GM21526 (cell line): ENCODE data around the gene GNG7.
"Not testable (repeated sequence)": the region's sequence is repeated elsewhere in the genome, so short reads cannot be mapped to it uniquely, and the experiment has no call there.

Experiments
- ATAC-seq: cut with Tn5 transposase; IDR thresholded peaks from one replicate; pipeline ENCODE4 v1.9.1; 2021; ENCODE audit warnings: moderate library complexity; ENCODE audit not compliant: unreplicated experiment, low FRiP score

GNG7 gene

DNA sequence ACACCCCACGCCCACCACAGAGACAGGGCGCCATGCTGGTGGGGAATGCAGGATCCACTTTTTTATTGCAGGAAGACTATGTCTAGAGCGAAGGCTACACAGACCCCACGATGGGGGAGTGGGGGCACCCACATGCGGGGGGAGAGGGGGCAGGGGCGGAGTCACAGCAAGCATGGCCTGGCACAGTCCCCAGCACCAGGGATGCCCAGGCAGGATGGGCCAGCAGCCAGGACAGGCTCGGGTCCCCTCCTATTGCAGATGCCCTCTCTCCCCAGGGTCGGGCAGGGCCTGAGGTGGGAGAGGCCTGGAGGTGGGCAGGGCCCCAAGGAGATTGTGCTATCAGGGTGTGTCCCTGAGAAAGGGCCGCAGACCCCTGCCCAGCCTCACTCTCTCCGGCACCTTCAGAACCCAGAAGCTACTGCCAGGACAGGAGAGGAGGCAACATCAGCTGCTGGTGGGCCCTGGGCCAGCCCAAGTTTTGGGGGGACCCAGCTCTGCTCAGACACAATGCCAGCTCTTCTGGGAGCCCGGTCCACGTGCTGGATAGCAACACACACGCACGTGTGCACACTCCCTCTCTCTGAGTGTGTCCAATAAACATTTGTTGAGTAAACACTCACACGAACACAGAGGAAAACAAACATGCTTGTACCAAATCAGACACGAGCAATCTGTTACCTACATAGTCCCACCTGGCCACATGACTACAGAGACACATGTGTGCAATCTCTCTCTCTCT, 12.2 kb upstream of the GNG7 start:
- ATAC-seq: no peak

DNA sequence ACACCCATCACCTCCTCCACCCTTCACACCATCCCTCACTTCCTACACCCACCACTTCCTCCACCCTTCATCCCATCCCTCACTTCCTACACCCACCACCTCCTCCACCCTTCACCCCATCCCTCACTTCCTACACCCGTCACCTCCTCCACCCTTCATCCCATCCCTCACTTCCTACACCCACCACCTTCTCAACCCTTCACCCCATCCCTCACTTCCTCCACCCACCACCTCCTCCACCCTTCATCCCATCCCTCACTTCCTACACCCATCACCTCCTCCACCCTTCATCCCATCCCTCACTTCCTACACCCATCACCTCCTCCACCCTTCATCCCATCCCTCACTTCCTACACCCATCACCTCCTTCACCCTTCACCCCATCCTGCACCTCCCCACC, 11.6 kb upstream of the GNG7 start:
- ATAC-seq: not testable (repeated sequence)

DNA sequence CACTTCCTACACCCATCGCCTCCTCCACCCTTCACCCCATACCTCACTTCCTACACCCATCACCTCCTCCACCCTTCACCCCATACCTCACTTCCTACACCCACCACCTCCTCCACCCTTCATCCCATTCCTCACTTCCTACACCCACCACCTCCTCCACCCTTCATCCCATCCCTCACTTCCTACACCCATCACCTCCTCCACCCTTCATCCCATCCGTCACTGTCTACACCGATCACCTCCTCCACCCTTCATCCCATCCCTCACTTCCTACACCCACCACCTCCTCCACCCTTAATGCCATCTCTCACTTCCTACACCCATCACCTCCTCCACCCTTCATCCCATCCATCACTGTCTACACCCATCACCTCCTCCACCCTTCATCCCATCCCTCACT, 10.7 kb upstream of the GNG7 start:
- ATAC-seq: not testable (repeated sequence)

DNA sequence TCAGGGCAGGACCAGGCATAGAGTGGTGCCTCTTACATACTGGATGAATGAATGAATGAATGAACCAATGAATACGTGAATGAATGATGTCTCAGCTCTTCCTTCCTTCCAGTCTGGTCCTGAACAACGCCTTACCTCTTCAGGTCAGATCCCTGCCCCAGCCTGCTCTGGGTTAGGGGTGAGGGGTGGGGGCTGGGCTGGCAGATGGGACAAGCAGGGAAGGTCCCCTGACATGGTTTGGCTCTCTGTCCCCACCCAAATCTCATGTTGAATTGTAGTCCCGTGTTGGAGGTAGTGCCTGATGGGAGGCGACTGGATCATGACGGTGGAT, 9.3 kb upstream of the GNG7 start:
- ATAC-seq: no peak

DNA sequence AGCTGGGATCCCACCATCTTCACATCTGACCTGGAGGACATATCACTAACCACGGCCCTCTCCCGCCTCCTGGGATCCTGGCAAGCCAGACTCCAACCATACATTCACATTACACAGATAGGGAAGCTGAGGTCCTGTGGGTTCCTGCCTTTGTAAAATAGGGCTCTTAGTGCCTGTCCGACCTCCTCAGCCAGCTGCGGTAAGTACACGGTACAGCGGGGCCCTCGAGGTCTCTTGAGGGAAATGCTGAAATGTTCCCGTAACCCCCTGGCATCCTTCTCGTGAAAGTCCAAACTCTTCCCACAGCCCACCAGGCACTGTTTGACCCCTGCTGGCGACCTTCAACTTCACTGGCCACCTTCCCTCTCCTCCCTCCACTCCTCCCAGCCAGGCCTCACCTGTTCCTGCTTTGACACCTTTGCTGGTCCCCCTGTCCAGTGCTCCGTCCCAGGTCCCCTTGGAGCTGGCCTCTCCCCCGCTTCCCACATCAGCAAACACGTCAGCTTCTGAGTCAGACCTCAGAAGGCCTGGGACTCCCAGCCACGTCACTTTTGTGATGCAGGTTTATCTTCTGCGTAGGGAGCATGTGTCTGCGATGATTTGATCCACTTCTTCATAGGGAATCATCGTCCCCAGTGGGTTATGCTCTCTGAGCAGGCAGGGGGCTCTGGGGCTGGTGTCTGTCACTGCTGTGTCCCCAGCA, 8.8 kb upstream of the GNG7 start:
- ATAC-seq: no peak

DNA sequence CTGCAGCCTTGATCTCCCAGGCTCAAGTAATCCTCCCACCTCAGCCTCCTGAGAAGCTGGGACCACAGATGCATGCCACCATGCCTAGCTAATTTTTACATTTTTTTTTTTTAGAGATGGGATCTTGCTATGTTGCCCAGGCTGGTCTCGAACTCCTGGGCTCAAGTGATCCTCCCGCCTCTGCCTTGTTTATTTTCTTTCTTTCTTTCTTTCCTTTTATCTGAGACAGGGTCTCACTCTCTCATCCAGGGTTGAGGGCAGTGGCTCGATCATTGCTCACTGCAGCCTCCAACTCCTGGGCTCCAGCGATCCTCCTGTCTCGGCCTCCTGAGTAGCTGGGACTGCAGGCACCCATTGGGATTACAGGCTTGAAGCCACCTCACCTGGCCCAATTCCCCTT, 3.8 kb upstream of the GNG7 start:
- no peak for ATAC-seq

DNA sequence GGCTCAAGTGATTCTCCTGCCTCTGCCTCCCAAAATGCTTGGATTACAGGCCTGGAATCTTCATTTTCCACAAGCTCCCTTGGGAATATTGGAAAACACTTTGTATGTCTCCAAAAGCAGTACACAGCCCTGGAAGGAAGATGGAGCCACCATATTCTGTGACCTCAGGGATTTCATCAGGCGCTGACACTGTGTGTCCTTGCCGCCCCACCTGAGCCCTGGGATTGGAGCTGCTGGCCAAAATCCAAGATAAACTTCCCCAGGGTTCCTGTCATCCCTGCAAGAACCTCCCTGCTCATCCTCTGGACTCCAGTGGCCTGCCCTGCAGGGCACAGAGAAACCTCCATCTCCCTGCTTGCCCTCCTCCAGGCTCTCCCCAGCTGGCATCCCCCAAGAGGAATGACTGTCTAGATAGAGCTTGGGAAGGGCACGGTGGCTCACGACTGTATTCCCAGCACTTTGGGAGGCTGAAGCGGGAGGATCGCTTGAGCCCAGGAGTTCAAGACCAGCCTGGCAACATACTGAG, 1.3 kb upstream of the GNG7 start:
- ATAC-seq: no peak

DNA sequence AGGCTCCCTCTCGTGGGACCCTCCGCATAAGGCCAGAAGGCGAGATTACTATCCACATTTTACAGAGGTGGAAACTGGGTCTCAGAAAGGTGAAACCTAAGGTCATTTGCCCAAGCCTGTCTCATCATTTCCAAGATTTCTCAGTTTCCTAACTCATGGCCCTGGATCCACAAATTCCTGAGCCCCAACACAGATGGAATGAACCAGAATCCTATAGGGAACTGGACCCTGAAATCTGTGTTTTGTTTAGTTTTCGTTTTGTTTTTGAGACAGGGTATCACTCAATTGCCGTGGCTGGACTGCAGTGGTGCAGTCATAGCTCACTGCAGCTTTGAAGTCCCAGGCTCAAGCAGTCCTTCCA, 563 bp upstream of the GNG7 start:
- ATAC-seq: no peak

DNA sequence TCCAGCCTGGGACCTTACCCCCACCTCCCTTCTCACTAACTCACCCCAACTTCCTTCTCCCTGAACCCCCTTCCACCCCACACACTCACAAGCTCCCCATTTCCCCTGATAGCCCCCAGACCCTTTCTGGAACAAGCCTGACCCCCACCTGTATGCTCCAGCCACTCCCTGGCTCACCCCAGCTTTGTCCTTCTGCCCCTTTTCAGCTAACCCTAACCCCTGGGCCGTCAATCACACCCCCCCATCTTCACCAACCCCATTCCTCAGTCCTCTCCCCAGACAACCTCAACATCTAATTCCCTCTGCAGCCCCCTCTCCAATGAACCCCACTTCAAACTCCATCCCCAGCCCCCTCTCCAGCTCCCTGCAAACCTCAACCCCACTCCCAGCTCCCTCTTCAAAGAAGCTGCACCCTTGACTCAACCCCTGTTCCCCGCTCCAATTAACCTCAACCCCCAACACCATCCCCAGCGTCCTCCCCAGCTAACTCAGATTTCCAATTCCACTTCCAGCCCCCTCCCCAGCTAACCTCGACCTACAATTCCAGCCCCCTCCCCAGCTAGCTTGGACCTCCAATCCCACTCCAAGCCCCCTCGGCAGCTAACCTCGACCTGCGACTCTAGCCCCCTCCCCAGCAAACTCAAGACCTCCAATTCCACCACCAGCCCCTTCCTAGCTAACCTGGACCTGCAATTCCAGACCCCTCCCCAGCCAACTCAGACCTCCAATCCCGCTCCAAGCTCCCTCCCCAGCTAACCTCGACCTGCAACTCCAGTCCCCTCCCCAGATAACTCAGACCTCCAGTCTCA, 929 bp downstream of the GNG7 start:
- no peak for ATAC-seq

DNA sequence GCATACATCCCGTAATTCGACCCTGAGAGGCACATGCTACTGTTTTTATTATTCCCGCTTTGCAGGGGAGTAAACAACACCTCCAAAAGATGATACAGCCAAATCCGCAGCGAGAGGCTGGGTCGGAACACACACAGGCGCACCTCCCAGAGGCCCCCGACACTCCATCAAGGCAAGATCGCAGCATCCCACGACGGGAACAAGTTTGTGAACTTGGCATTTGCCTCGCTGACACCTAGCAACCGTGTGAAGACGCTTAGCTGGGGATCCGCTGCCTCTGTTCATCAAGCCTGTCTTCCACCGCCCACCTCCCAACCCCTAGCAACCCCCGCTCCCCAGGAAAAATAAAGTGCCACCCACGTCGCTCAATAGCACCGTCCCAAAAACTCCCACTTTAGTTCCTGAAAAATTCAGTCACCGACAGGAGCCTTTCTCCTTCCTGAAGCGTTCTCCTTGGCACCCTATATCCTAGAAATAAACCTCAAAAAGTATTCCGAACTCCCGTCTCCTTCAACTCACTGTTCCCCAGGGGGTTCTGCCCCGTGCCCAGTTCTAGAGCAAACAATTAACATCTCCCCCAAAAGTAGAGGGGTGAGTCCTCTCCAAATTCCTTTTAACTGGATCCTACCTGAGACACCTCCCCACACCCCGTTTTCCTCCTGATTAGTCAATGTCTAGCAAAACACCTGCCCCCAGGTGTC, 1.7 kb downstream of the GNG7 start:
- no peak for ATAC-seq

DNA sequence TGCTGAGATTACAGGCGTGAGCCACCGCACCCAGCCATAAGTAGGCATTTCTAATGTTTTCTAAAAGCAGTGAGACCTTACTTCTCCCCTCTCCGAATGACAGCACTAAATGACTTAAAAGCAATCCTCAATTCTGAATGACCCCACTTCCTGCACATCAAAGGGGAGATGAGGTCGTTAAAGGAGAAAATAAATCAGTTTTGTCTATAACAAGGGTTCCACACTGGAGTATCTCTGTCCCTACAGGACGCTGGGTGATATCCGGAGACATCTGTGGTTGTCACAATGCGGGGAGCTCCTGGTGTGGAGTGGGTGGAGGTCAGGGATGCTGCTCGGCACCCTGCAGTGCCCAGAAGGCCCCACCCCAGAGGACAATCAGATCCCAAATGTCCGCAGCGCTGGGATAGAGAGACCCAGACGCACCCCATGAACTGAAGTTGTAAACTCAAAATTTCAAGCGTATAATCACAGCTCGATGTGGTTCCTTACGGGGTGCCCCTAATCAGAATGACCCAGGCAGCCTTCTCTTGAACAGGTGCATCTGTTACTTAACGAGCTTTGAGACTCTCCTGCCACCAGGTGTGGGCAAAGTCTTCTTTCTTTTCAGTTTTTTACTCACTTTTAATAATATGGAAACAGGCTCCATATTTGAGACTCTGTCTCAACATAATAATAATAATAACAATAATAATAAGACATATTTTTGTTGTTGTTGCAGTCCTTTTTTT, 2.9 kb downstream of the GNG7 start:
- no peak for ATAC-seq

DNA sequence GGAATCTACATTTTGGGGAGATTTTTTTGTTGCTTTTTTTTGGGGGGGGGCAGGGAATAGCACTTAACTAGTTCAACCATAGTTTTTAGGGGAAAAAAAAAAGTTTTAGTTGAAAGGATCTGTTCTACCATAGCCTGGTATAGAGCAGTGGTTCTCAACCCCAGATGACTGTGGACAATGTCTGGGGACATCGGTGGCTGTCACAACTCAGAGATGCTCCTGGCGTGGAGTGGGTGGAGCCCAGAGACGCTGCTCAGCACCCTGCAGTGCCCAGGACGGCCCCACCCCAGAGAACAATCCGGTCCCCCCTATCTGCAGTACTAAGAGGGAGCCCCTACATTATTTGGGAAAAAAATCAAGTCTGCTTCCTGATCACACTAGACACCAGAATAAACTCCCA, 8.3 kb downstream of the GNG7 start:
- no peak for ATAC-seq

DNA sequence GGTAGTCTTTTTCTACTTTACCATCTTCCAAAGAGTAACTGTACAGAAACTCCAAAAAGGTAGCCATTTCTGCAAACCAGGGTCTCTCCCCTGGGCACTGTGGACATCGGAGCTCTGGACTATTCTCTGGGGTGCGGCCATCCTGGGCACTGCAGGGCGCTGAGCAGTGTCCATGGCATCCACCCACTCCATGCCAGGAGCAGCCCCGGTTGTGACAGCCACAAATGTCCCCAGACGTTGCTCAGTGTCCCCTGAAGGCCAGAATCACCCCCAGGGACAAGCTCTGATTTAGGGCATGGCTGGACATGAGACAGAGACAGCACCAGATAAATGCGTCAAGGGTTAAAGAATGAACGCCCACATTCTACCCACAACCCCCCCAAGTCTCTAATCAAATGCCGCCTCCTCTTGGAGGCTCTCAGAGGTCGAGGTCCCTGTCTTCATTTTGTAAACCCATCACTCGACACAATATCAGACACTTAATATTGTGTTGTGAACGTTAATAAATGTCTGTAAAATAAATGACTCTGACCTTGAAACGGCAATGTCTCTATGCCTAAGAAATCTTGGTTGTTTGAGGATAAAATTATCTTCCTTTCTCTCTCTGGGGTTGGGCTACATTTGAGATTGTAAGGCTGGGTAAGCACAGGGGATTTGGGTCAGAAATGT, 8.9 kb downstream of the GNG7 start:
- no peak for ATAC-seq

DNA sequence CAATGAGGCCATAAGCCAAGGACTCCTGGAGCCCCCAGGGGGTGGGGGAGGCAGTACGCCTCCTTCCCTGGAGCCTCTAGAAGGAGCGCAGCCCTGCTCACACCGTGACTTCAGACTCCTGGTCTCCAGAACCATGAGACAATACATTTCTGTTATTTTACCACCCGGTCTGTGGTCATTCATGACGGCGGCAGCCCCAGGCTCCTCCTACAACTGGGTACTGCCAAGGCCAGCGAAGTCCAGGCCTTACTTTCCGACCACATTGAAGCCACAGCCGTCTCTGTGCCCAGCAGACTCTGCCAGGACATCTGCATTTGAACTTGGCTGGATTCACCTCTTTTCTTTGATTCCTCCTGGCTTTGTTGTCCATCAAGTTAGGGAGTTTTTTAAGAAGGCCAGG, 10.5 kb downstream of the GNG7 start:
- ATAC-seq: no peak

DNA sequence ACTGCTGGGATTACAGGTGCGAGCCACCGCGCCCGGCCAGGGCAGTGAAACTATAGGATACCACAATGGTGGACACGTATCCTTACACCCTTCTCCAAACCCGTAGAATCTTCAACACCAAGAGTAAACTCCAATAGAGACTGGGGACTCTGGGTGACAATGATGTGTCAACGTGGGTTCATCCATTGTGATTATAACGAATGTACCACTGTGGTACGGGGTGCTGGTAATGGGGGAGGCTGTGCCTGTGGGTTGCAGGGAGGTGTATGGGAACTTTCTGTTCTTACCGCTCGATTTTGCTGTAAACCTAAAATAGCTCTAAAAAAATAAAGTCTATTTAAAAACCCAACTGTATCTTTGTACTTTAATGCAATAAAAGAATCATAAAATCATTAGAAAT, 11.6 kb downstream of the GNG7 start:
- no peak for ATAC-seq

DNA sequence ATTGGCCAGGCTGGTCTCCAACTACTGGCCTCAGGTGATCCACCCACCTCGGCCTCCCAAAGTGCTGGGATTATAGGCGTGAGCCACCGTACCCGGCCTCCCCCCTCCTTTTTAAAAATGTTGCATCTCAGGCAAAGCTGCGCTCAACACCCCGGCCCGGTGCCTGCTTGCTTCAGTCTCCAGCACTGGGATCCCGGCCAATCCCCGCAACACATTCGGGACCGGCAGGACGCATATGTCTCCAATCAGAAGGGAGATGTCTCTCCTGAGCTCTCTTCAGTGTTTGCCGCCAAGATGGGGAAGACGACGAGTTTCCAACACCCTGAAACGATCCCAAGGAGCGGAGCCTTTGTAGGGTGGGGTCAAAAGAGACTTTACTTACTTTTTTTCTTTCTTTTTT, 16.1 kb downstream of the GNG7 start:
- ATAC-seq: no peak

DNA sequence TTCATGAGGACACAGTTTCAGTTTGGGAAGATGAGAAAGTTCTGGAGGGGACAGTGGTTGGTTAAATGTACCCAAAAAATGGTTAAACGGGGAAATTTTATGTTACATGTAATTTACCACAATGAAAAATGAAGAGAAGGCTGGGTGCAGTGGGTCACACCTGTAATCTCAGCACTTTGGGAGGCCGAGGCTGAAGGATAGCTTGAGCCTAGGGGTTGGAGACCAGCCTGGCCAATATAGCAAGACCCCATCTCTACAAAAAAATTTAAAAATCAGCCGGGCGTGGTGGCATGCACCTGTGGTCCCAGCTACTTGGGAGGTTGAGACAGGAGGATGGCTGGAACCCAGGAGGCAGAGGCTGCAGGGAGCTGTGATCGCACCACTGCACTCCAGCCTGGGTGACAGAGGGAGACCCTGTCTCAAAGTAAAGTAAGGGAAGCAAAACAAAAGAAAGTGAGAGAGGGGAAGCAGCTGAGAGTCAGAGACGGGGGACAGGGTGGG, 17.2 kb downstream of the GNG7 start:
- no peak for ATAC-seq

DNA sequence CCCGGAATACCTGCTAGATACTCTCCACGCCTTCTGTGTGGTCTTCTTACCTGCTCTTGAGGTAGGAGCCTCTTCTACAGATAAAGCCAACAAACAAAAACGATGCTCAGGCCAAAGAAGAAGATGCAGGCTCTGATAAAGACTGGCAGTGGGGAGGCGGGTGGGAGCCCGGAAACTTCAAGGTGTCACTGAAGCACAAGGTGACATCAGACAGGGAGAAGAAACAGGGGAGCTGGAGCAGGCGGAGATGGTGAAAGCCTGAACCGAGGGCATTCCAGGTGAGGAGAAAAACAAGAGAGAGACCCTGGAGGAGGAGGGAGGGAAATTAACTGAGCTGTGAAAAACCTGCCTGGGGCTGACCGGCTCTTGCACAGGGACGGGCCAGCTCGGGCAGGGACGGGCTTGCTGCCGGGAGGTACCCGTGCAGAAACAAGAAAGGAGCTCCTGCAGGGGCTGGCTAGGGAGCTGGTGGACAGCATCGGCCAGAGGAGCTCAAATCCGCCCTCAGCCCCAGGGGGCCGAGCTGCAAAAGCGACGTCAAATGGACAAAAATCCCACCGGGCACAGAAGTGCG, 19.0 kb downstream of the GNG7 start:
- no peak for ATAC-seq

DNA sequence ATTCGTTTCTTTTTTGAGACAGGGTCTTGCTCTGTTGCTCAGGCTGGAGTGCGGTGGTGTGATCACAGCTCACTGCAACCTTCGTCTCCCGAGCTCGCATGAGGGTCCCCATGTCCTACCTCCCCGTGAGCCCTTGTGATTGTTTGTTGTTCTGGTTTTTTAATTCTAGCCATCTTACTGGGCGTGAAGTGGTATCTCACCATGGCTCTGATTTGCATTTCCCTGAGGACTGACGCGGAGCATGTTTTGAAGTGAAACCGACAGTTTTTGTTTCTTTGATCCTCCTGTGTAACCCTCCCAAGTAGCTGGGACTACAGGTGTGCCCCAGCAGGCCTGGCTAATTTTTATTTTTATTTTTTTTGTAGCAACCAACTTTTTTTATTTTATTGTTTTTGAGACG, 21.7 kb downstream of the GNG7 start:
- no peak for ATAC-seq
